ENCODE measurements around the gene HTRA3.

HTRA3 gene

GRCh38 chr4:8275548-8275910 lies 6.0 kb downstream of the HTRA3 start:
- TF ChIP-seq CTCF (IDR thresholded peaks at IDR 0.05; ENCODE audit: extremely low read depth, missing control alignments): no peak
- DNase-seq (ENCODE audit: low spot score): no peak

GRCh38 chr4:8276358-8277240 lies 7.0 kb downstream of the HTRA3 start:
- no peak for DNase-seq (ENCODE audit: low spot score)
- no peak for TF ChIP-seq CTCF (IDR thresholded peaks at IDR 0.05; ENCODE audit: extremely low read depth, missing control alignments)

GRCh38 chr4:8277356-8278008 lies 7.9 kb downstream of the HTRA3 start:
- no peak for TF ChIP-seq CTCF (IDR thresholded peaks at IDR 0.05; ENCODE audit: extremely low read depth, missing control alignments)
- DNase-seq (ENCODE audit: low spot score): no peak

DNA sequence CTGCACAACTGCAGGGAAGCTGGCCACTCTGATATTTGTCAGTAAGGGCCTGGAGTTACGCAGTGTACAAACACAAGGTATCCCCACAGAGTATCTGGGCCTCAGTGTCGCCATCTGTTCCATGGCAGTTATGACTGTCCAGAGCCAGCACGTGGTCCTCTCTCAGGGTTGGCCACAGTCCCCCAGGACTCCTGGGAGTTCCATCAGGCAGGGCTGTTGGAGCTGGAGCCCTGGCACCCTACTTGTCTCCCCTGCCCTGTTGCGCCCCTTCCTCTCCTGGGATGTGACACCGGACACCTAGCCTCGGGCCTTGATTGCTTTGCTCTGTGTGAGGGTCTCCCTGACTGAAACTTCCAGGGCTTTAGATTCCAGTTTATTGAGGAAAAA lies 8.4 kb downstream of the HTRA3 start:
- no peak for DNase-seq (ENCODE audit: low spot score)

DNA sequence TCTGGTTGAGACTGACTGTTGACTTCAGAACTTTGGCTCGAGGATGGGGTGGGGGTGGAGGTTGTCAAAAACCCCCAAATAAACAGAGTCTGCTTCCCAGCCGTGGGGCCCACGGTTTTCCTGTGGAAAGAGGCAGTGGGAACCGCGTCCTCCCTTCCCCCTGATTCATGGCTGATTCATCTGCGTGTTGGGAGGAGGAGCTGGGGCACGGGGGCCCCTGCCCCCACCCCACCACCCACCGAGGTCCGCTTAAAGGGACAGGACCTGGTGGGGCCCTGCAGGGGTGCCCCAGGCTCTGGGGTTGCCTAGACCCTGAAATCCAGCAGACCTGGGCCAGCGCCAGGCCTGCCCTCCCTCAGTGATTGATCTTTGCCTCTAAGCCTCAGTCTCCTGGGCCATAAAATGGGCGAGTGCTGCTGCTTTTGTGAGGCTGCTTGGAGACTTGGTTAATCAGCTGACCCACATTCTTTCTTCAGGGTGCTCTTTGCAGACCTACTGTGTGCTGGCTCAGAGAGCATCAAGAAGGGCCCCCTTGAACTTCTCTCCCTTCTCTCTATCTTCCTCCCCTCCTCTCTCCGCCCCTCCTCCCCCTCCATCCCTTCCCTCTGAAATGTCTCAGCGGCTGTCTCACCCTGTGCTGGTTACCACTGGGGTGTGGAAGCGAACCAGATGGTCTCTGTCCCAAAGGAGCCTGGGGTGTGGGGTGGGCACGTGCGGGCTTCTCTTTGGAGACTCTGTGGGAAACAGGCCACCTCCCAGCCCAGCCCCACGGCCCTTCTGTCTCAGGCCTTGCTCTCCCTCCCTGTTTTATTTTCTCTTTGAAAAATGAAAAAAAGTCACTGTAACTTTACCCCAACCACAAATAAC lies 9.1 kb downstream of the HTRA3 start:
- no peak for DNase-seq (ENCODE audit: low spot score)

More for the DNA sequence above, 8.4 kb downstream of the HTRA3 start:
- TF ChIP-seq CTCF (IDR thresholded peaks at IDR 0.05; ENCODE audit: extremely low read depth, missing control alignments): no peak

DNA sequence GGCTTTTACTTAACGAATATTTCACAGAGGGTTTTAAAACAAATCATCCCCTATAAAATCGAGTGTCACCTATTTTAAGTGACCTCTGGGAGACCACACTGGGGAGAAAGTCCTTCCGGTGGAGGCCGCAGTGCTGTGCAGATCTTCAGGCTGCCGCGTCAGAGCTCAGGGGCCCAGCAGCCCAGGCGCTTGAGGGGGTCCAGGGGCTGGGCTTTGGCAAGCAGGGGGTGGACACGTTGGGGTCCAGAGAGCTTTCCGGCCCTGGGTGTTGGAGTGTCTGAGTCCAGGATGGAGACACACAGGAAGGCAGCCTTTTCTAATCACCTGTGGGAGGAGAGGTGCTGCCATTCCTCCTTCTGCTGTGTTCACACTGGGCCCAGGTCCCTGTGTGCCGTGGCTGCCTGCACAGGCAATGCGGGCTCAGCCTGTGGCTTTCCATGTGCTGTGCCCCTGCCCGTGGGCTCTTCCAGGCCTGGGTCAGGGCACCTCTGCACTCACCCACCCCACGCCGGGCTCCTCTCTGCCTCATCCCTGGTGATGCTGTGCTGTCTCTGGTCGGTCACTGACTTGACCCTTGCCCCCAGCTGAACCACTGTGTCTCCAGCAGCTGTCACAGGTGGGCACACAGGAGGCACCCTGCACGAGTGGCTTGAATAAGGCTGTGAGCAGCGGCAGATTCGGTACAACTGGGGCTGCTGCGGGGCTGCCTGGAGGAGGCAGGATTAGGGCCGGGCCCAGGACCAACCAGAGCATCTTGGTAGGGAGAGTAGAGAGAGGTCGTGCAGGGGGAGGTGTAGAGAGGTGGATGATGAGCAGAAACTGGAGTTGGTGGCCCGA lies 10.0 kb downstream of the HTRA3 start:
- no peak for TF ChIP-seq CTCF (IDR thresholded peaks at IDR 0.05; ENCODE audit: extremely low read depth, missing control alignments)
- DNase-seq (ENCODE audit: low spot score): no peak

More for the DNA sequence above, 9.1 kb downstream of the HTRA3 start:
- no peak for TF ChIP-seq CTCF (IDR thresholded peaks at IDR 0.05; ENCODE audit: extremely low read depth, missing control alignments)

Data from GM20000 (cell line).